BLaER1 treated with 17β-estradiol and CSF1 and Interleukin-3, amounts not matched to agents 10 nM and 100 nM (cell line): ENCODE results near the gene CHMP1B.
"Not testable (repeated sequence)": the region's sequence is repeated elsewhere in the genome, so short reads cannot be mapped to it uniquely, and the experiment has no call there.

Experiments
- H3K27ac ChIP-seq, 11 experiments: shearing (Covaris generic); formaldehyde crosslinking; 2 replicates each; pipeline ENCODE4 v1.8.1; 2022
- H3K27me3 ChIP-seq, 11 experiments: shearing (Covaris generic); formaldehyde crosslinking; 2 replicates each; pipeline ENCODE4 v1.8.1; 2022
- H3K36me3 ChIP-seq, 11 experiments: shearing (Covaris generic); formaldehyde crosslinking; 2 replicates each; pipeline ENCODE4 v1.8.1; 2022
- H3K4me1 ChIP-seq, 10 experiments: shearing (Covaris generic); formaldehyde crosslinking; 2 replicates each; pipeline ENCODE4 v1.8.1; 2022
- H3K4me2 ChIP-seq, 11 experiments: shearing (Covaris generic); formaldehyde crosslinking; 2 replicates each; pipeline ENCODE4 v1.8.1; 2022
- H3K4me3 ChIP-seq, 10 experiments: shearing (Covaris generic); formaldehyde crosslinking; 2 replicates each; pipeline ENCODE4 v1.8.1; 2022
- H3K9ac ChIP-seq, 11 experiments: shearing (Covaris generic); formaldehyde crosslinking; 2 replicates each; pipeline ENCODE4 v1.8.1; 2022
- H3K9me3 ChIP-seq, 11 experiments: shearing (Covaris generic); formaldehyde crosslinking; replicated peaks in 1 of 11; 2 replicates each; pipeline ENCODE4 v1.8.1; 2022
- H4K20me1 ChIP-seq, 11 experiments: shearing (Covaris generic); formaldehyde crosslinking; 2 replicates each; pipeline ENCODE4 v1.8.1; 2022
- Cebpa-rat ChIP-seq, 11 experiments: shearing (Covaris generic); IDR thresholded peaks; 2 replicates each; pipeline ENCODE4 v1.8.1; 2022

The CHMP1B gene

DNA sequence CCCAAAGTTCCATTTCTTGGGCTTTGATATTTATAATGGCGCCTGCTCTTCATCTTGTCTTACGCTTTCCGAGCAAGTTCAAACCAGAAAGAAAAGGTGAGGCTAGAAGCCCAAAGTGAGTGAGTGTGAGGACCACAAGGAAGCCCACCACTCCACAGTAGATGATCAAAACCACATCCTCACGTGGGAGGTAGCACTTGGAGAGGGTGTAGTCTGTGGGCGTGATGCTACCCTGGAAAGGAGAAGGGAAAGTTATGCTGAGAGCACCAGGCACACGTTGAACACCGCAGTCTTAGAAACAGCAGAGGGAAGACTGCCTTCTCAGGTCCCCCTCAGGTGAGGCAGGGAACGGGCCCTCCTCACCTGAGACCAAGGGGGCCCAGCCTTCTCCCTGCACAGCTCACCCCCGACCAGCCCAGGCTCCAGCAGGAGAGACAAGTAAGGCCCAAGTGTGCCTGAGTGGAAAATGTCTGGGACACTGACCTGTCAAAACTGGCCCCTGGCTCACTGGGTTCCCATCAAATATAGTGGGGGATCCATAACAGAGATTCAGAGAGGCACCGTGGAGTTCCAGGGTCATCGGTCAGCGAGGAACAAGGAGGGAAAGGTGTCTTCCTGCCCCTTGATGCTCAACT, 33.3 kb downstream of the CHMP1B start:
- peak overlapping the region in 8 of 11 experiments; percentile 6 to 75 (median 41); a peak in 10 of 22 replicates for H3K9ac ChIP-seq
- no peaks in the 10 kb centered on the region for H3K27me3 ChIP-seq
- no peaks in the 10 kb centered on the region for H4K20me1 ChIP-seq
- H3K4me1 ChIP-seq, result peaks cover 42 to 77% (median 52%) of the 10 kb centered on the region in 10 experiments
- TF ChIP-seq Cebpa-rat (IDR thresholded peaks at IDR 0.05), result no peak
- H3K4me2 ChIP-seq, result peak overlapping the region; percentile 61 to 88 (median 79)
- H3K9me3 ChIP-seq, result no peaks in the 10 kb centered on the region
- H3K4me3 ChIP-seq, result peak overlapping the region in 1 of 10 experiments; percentile 17; a peak in 1 of 20 replicates
- H3K27ac ChIP-seq, result peak overlapping the region in 10 of 11 experiments; percentile 60 to 93 (median 84); a peak in 20 of 22 replicates
- H3K36me3 ChIP-seq, result peaks cover 23 to 68% (median 39%) of the 10 kb centered on the region in 11 experiments; a peak in 20 of 22 replicates

DNA sequence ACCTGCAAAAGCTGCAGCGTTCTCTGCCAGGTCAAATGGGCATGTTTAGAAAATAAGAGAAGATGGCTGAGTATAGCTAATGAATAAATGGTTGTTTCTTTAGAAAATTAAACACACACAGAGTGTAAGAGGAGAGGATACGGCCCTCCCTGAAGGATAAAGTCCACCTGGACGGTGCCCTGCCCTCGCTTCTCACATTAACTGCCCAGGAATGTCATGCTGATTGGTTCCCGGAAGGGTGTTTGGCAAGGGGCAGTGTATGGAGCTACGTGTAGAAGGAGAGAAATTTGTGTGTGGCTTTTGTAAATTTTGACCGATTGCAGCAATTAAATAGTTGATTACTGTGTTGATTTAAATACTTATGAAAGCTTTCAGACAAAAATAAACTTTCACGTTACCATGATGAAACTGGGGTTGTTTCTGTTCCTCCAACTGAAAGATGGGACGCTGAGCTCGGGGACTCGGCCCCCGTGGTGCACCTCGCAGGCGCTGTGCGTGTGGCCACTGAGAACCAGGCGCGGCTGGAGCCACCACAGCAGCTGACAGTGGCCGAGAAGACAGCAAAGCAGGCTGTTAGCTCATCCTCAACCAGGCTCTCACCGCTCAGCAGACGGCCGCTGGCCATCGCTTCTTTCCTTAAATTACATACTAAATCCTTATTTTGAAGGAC, 34.2 kb downstream of the CHMP1B start:
- no peak for TF ChIP-seq Cebpa-rat (IDR thresholded peaks at IDR 0.05)
- Histone ChIP-seq H3K27me3 (no peaks in the 10 kb centered on the region), H3K27ac (peak overlapping the region in 8 of 11 experiments; percentile 76 to 93 (median 86); a peak in 15 of 22 replicates), H3K9me3 (no peaks in the 10 kb centered on the region), H3K9ac (no peak overlapping the region), H3K4me1 (peaks cover 42 to 76% (median 52%) of the 10 kb centered on the region in 10 experiments), H3K4me2 (peak overlapping the region in 8 of 11 experiments; percentile 75 to 88 (median 83); a peak in 16 of 22 replicates), H3K36me3 (peaks cover 30 to 77% (median 45%) of the 10 kb centered on the region in 11 experiments), H4K20me1 (no peaks in the 10 kb centered on the region), H3K4me3 (no peak overlapping the region; a peak in 1 of 20 replicates)

DNA sequence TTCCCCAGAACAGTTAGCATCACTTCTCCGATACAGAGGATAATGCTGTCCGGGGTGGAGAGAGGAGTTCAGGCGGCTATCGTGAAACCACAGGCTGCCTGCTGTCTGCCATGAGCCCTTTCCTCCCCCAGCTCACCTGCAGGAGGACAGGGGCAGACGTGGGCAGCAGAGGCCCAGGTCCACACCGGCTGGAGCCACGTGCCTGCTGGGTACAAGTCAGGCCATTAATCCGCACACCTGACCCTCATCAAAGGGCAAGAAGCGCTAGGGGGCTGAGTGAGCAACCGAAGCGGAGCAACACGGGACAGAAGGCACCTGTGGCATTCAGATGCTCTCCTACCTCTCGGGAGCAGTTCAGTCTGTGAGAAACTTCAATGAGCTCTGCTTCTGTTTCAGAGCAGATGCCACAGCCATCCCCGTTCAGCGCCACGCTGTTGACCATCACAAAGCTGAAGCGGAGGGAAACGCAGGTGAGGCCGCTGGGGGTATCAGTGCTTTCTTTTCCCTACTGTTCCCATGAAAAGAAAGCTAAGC, 35.4 kb downstream of the CHMP1B start:
- H3K4me3 ChIP-seq, result no peak overlapping the region
- no peaks in the 10 kb centered on the region for H4K20me1 ChIP-seq
- H3K4me1 ChIP-seq, result peaks cover 32 to 68% (median 42%) of the 10 kb centered on the region in 10 experiments
- H3K9me3 ChIP-seq, result no peaks in the 10 kb centered on the region
- no peaks in the 10 kb centered on the region for H3K27me3 ChIP-seq
- H3K27ac ChIP-seq, result peak overlapping the region in 5 of 11 experiments; percentile 4 to 39 (median 17); a peak in 4 of 22 replicates
- no peak for TF ChIP-seq Cebpa-rat (IDR thresholded peaks at IDR 0.05)
- no peak overlapping the region for H3K9ac ChIP-seq
- peak overlapping the region in 1 of 11 experiments; percentile 3; a peak in 1 of 22 replicates for H3K4me2 ChIP-seq
- H3K36me3 ChIP-seq, result peaks cover 34 to 74% (median 52%) of the 10 kb centered on the region in 11 experiments

- no peak overlapping the region for H3K9ac ChIP-seq
- TF ChIP-seq Cebpa-rat (IDR thresholded peaks at IDR 0.05), result no peak
- H3K27ac ChIP-seq, result peak overlapping the region in 2 of 11 experiments; percentile 7 to 22; a peak in 2 of 22 replicates
- no peaks in the 10 kb centered on the region for H4K20me1 ChIP-seq
- peaks cover 34 to 75% (median 57%) of the 10 kb centered on the region in 11 experiments for H3K36me3 ChIP-seq
- H3K4me3 ChIP-seq, result no peak overlapping the region
- no peaks in the 10 kb centered on the region for H3K27me3 ChIP-seq
- H3K4me2 ChIP-seq, result no peak overlapping the region
- peaks cover 23 to 68% (median 42%) of the 10 kb centered on the region in 10 experiments for H3K4me1 ChIP-seq
- H3K9me3 ChIP-seq, result no peaks in the 10 kb centered on the region
These were observed 36.3 kb downstream of the CHMP1B start for GRCh38 chr18:11887328-11888128.

DNA sequence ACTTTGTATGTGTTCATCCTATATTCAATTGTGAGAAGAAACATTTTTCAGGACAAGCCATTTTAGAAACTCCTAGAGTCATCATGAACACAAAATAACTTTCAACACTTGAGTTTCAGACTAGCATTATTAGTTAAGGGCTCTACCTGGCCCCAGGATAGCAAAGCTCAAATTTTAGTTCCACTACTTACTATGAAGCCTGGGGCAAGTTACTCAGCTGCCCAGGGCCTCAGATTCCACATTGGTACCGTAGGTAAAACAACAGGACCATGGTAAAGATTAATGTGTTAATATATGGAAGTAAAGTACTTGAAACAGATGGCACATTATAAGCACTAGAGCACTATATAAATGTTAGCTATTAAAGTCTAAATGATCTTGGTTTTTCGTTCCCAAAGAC, 37.5 kb downstream of the CHMP1B start:
- TF ChIP-seq Cebpa-rat (IDR thresholded peaks at IDR 0.05), result no peak
- H3K4me1 ChIP-seq, result peaks cover 15 to 71% (median 44%) of the 10 kb centered on the region in 10 experiments
- H4K20me1 ChIP-seq, result no peaks in the 10 kb centered on the region
- no peak overlapping the region for H3K9ac ChIP-seq
- no peak overlapping the region for H3K4me3 ChIP-seq
- H3K27ac ChIP-seq, result peak overlapping the region in 2 of 11 experiments; percentile 22 to 29; a peak in 2 of 22 replicates
- H3K4me2 ChIP-seq, result no peak overlapping the region
- peaks cover 34 to 82% (median 57%) of the 10 kb centered on the region in 11 experiments for H3K36me3 ChIP-seq
- H3K9me3 ChIP-seq, result no peaks in the 10 kb centered on the region
- H3K27me3 ChIP-seq, result no peaks in the 10 kb centered on the region

GRCh38 chr18:11889284-11889683, 38.1 kb downstream of the CHMP1B start:
- no peak for TF ChIP-seq Cebpa-rat (IDR thresholded peaks at IDR 0.05)
- Histone ChIP-seq H4K20me1 (no peaks in the 10 kb centered on the region), H3K9me3 (no peaks in the 10 kb centered on the region), H3K27me3 (no peaks in the 10 kb centered on the region), H3K4me3 (no peak overlapping the region), H3K4me1 (peaks cover 15 to 71% (median 44%) of the 10 kb centered on the region in 10 experiments), H3K9ac (no peak overlapping the region), H3K36me3 (peaks cover 33 to 79% (median 57%) of the 10 kb centered on the region in 11 experiments), H3K27ac (0 out of 22 replicates have a peak overlapping the region, but pooled peaks of 2 of the 11 experiments have one; percentile 2 to 29), H3K4me2 (no peak overlapping the region)

DNA sequence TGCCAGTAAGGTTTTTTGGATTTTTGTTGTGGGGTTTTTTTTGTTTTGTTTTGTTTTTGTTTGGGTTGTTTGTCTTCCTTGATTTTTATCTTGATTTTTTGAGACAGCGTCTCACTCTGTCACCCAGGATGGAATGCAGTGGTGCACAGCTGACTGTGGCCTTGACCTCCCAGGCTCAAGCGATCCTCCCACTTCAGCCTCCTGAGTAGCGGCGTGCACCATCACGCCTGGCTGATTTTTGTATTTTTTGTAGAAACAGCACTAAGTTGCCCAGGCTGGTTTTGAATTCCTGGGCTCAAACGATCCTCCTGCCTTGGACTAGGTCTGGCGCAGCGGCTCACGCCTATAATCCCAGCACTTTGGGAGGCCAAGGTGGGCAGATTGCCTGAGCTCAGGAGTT, 40.5 kb downstream of the CHMP1B start:
- H3K27me3 ChIP-seq, result no peaks in the 10 kb centered on the region
- peak overlapping the region in 8 of 11 experiments; percentile 72 to 97 (median 91); a peak in 13 of 22 replicates for H3K4me2 ChIP-seq
- H4K20me1 ChIP-seq, result no peaks in the 10 kb centered on the region
- H3K9me3 ChIP-seq, result no peaks in the 10 kb centered on the region
- peaks cover 12 to 71% (median 43%) of the 10 kb centered on the region in 10 experiments for H3K4me1 ChIP-seq
- no peak for TF ChIP-seq Cebpa-rat (IDR thresholded peaks at IDR 0.05)
- no peak overlapping the region for H3K4me3 ChIP-seq
- H3K27ac ChIP-seq, result peak overlapping the region in 8 of 11 experiments; percentile 28 to 84 (median 74); a peak in 14 of 22 replicates
- peak overlapping the region in 4 of 11 experiments; percentile 40 to 52 (median 50); a peak in 4 of 22 replicates for H3K9ac ChIP-seq
- H3K36me3 ChIP-seq, result peaks cover 40 to 80% (median 58%) of the 10 kb centered on the region in 11 experiments

- peak overlapping the region in 9 of 11 experiments; percentile 19 to 84 (median 72); a peak in 15 of 22 replicates for H3K27ac ChIP-seq
- H3K9me3 ChIP-seq, H4K20me1 ChIP-seq, H3K27me3 ChIP-seq: not testable (repeated sequence)
- peak overlapping the region in 1 of 10 experiments; percentile 41; a peak in 3 of 20 replicates for H3K4me3 ChIP-seq
- H3K36me3 ChIP-seq, result peaks cover 34 to 80% (median 58%) of the 10 kb centered on the region in 11 experiments
- TF ChIP-seq Cebpa-rat (IDR thresholded peaks at IDR 0.05), result peak in 5 of 11 experiments; percentile 38 to 61 (median 49); a peak in 5 of 22 replicates
- peak overlapping the region in 6 of 11 experiments; percentile 30 to 52 (median 48); a peak in 7 of 22 replicates for H3K9ac ChIP-seq
- peaks cover 12 to 64% (median 43%) of the 10 kb centered on the region in 10 experiments for H3K4me1 ChIP-seq
- H3K4me2 ChIP-seq, result peak overlapping the region in 10 of 11 experiments; percentile 21 to 97 (median 88); a peak in 18 of 22 replicates
These were observed 41.2 kb downstream of the CHMP1B start for GRCh38 chr18:11892438-11892837.
